ENCODE data around the gene TOMT.

The TOMT gene, protein sequence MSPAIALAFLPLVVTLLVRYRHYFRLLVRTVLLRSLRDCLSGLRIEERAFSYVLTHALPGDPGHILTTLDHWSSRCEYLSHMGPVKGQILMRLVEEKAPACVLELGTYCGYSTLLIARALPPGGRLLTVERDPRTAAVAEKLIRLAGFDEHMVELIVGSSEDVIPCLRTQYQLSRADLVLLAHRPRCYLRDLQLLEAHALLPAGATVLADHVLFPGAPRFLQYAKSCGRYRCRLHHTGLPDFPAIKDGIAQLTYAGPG

DNA sequence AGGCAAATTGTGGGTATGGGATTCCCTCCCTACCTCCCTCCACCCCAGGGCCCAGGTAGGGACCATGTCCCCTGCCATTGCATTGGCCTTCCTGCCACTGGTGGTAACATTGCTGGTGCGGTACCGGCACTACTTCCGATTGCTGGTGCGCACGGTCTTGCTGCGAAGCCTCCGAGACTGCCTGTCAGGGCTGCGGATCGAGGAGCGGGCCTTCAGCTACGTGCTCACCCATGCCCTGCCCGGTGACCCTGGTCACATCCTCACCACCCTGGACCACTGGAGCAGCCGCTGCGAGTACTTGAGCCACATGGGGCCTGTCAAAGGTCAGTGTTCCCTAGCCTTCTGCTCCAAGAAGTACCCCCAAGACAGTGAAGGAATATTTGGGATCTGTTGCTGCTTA is at the start of gene TOMT:
Gene TOMT (plus strand): TSS at position 37 of the 400 bp plus-strand sequence. CDS start 28 bp downstream, at position 65.
- FAIRE-seq = no peak

DNA sequence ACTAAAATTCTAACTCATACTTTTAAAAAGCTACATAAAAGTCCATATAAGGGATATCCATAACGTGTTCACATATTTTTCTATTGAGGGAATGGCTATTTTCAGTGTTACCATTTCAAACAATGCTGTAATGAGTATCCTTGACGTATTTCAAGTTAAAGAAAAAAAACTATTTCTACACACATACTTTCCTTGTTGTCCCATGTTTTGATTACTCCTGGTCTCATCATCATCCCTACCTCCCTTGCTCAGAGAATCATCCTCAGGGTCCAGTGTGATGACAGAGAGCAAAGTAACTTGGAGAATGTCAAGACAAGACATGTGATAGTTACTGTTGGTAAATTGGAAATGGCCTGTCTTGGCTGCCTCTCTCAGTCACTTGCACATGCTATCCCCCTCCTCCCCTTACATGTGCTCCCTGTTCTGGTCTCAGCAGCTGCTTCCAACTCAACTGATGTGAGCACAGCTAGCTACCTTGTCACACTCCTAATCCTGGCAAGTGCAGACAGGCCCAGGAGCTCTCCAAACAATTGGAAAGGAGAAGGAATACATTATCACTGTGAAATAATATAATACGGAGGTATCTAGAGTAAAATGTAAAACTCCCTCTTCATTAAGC is 47.2 kb upstream of the TOMT start:
- no peak for FAIRE-seq

DNA sequence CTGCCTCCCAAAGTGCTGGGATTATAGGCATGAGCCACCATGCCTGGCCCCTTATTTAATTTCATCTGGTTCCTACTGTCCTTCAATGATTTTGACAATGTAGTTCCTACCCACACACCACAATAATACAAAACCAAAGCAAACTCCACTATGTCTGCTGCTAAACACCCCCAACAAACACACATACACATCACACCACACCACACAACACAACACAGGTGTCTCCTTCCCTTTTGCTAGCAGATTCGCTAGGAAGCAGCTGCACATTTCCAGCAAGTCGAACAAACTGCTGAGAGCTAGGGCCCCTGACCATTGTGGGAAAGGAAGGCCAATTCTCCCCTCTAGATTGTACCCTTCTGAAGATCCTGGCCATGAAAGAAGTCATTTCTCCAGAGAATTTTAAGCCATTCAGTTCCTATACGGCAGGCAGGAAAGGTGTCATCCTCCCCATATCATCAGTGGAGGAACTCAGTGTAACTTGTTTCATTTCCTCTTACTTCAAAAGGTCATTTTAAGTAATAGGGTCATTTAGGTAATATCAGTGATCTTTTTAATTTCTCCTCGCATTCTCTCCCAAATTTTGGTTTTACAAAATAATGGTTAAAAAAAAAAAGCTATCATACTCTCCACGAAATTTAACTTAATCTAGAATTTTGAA is 43.9 kb upstream of the TOMT start:
- no peak for FAIRE-seq

DNA sequence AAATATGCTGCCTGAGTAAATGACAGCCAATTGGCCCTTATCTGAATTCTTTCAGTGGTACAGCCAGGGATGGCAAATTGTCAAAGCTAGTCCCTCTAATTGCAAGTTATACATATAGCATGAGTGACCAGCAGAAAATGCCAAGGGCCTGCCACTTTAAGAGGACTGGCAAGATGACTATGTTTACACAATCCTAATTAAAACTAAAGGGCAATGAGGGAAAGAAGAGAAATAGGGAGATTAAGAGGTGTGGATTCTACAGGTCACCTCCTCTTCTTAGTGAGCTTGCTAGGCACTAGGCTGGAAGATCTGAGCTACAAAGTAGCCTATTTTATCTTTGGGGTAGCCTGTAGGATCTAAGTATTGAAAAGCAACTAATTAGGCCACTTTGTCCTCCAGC is 38.9 kb upstream of the TOMT start:
- no peak for FAIRE-seq

DNA sequence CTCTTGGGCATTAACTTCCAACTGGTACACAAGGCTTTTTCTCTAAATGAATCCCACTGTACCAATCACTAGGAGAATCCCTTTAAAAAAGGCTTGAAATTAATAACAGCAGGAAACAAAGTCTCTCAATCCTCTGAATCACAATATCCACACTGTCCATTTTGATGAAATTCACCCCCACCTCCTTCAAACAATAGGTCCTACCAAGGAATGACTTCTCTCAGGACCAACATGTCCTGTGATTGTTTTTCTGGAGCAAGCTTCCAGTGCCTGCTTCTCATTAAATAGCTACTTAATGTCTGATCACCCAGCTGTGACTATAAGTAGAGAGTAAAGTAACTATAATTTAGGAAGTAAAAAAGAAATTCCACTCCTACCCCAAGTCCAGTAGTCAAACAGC is 38.5 kb upstream of the TOMT start:
- no peak for FAIRE-seq

DNA sequence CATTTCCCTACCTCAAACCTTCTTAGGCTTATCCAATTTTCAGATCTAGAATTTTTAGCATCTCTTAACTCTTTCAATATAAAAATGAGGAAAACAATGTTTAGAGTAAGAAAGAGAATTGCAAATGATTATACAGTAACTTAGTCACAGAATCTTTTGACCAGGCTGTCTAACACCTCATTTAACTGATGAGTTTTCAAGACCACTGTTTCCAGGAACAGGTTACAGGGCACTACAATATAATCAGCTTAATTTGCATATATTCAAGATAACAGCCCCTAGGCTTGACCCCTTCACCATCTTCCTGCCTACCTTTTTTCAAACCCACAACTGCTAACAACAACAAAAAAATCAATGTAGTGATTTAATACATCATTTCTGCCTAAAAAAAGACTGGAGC is 38.0 kb upstream of the TOMT start:
- FAIRE-seq = no peak

DNA sequence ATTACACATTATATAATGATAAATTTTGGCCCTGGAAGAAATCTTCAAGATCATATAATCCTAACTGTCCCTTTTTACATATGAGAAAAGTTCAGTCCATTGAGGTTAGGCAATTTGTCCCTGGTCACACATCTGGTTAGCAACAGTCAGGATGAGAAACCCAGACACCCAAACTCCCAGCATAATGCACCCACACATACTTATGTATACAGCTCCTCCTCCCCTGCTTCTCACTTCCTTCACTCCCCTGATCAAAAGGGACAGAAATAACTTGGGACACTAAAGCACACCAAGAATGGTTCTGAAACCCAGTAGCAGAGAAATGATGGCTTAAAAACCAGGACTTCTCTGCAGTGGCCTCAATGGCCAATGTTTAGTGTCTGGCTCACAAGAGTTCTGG is 36.5 kb upstream of the TOMT start:
- FAIRE-seq = no peak

DNA sequence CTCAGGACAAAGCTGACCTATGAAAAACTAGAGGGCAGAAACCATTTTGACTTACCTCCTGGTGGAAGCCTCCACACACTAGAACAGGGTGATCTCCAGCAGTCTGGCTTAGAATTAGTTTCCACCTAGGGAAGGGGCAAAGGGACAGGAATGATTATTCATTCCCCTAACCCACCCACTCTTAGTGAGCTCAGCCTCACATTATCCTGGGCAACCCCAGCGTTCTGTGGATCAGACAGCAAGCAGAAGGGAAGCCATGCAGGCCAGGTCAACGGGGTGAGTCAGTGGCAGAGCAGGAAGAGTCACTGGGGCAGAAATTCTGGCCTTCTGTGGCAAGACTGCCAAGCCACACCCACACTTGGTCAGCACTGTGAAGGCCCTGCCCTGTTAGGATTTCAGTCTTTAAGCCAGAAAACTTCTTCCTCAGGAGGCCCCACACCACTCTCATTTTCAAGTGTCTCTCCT is 35.9 kb upstream of the TOMT start:
- no peak for FAIRE-seq

DNA sequence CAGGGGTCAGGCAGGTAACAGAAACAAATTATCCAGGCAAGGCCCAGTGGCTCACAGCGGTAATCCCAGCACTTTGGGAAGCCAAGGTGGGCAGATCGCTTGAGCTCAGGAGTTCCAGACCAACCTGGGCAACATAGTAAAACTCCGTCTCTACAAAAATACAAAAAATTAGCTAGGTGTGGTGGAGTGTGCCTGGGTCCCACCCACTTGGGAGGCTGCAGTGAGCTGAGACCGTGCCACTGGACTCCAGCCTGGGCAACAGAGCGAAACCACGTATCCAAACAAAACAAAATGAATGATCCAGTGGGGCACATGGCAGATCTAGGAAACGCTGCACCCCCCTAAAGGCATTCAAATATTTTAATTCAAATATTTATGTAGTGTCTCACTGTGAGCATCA is 35.2 kb upstream of the TOMT start:
- no peak for FAIRE-seq

DNA sequence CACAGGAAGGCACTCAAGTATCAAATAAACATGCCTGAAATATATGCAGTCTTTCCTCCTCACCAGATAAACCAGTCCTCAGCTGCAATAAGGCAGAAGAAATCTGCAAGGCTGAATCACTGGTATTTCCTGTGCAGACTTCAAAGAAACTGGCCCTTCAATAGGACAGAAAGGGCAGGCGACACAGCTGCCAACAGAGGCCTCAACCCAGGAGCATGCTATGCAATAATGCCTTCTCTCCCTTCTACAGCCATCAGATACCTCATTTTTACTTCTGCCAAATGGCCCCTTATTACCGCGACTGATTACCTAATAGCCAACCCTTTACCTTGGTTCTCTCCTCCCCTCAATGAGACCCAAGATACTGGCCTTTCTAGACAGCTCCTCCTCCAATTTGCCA is 33.4 kb upstream of the TOMT start:
- no peak for FAIRE-seq

DNA sequence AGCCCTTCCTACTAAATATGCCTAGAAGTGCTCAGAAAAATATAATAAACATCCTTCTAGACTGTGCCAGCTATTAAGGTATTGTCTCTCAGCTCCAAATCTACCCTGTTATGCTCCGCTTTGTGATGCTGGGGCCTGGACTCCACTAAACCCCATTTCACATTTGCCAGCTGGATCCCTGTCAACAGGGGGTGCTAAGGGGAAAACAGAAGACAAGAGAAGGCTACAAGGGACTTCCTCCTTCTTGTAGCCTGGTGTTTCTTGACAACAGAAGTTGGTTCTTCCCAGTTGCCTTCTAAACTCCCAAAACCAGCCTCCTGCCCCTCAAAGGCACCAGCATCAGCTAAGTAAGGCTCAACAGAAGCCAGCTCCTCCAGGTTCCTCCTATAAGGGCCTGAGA is 30.6 kb upstream of the TOMT start:
- no peak for FAIRE-seq

DNA sequence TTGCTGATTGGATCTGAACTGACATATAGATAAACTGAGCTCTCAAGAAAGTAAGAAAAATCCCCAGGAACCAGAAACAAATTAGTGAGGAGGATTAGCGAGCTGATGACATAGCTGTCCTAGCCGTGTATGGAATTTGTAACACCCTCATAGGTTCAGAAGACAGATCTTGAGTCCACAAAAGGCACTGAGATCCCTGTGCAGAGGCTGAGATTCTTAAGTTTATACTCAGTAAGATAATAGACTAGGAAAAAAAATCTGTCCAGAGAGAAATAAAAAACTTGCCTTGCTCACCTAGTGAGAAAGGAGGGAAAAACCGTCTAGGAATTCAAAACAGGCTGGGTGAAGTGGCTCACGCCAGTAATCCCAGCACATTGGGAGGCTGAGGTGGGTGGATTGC is 30.0 kb upstream of the TOMT start:
- no peak for FAIRE-seq

DNA sequence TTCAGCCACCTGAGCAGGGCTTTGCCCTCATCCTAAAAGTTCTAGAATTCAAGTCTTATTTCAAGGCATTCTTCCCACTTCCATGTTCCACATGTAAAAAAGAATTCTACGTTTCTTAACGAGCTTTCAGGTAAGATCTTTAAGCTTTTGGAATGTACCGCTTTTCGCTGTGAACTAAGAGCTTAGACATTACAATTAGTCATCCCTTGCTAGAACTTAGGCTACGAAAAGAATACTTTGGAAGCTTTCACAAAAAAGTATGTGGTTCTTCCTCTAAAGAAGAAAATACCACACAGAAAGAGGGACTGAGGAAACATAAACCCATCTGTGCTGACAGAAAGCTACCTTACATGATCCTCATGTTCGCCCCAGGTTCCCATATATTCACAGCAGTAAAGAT is 27.2 kb upstream of the TOMT start:
- FAIRE-seq = no peak

DNA sequence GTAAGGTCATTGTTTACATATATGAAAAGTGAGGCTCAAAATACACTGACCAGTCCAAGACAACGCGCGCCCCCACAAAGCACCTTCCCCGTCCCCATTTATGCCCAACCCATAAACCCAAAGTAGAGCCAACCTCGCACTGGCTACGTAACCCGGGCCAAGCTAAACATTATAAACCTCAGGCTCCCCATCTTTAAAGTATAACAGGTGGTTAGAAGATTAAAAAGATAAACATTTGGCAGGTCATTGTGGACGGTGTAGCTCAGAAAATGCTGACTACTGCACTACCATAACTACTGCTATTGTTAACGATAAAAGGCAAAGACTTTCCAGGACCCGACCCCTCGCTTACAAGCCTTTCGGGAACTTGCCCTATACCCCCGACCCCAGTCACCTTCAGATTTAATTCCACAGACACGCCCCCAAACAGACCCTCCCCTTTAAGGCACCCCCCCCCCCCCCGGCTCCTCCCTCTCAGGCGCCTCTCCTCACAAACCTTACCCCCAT is 25.9 kb upstream of the TOMT start:
- FAIRE-seq = no peak

DNA sequence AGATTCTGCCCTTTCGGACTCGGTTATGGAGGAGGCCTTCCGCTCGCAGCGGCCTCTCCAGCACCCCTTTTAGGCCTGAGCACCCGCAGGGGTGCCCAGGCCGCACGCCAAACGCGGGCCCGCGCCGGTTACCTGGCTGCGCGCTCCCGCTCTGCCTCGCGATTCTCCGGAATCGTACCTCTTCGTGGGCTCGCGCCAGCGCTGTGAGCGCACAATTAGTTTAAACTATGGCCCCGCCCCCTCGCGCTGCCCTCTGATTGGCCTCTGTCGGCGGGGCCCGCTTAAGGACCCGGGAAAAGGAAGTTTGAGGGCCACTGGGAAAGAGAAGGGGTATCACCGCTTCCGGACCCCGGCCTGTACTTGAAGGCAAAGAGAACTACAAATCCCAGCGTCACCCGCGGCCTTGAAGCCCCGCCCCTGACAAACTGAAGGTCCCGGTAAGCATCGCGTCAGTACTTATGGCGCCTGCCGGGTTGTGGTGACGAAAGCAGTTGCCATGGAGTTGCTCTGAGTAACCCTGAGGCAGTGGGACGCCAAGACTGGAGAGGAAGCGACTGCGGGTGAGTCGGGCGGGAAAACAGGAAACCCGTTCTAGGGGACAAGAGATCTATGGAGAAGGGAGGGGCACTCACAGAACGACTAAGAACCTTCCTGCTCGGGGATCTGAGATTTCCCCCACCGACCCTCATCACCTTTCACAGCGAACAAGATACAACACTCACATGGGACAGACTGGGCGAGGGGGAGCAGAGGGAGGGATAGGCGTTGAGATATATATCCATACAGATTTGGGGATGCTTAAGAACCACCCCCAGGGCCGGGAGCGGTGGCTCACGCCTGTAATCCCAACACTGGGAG is 25.2 kb upstream of the TOMT start, which contains the start of the genes LRRC51 and NUMA1:
Gene LRRC51 (plus strand): TSS at position 525 of the 858 bp plus-strand sequence. CDS start 8,234 bp downstream, outside the sequence.
Gene NUMA1 (minus strand): TSS at position 217 of the 858 bp plus-strand sequence. CDS start 44,599 bp downstream, outside the sequence.
- peak; percentile 97 for FAIRE-seq

DNA sequence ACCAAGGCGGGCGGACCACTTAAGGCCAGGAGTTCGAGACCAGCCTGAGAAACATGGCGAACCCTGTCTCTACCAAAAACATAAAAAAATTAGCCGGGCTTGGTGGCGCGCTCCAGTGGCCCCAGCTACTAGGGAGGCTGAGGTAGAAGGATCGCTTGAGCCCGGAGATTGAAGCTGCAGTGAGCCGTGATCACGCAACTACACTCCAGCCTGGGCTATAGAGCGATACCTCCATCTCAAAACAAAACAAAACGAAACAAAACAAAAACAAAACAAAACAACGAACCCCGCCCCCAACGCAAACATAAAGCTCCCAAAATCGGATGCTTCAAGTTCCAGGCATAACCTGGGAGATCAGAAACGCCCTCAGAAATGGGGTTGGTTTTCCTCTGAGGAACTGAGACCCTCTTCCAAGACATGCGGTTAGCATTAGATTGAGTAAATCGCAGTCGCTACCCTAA is 24.5 kb upstream of the TOMT start:
- FAIRE-seq = no peak

DNA sequence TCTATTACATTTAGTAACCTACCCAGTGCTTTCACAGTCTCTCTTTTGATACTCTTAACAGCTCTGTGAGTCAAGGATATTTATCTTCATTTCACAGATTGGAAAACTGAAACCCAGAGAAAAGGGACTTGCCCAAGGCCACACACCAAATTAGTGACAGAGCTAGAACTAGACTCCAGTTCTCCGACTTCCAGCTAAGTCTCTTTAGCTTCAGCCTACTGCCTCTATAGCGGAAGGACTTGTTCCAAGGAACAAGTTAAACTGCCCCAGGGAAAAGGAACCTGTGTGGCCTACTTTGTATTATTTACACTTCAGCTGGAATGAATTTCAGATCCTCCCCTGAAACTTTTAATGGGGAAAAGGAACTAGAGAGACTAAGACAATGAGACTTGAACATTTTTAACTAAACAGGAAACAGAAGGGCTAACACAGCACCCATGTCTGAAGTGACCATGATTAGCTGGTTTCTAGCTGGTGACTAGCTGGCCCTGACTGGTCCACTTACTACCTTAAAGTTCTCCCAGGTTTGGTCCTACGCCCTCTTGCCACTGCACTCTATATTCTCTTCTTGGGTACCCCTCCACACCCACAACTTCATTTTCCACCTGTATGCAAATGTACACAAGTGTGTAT is 23.8 kb upstream of the TOMT start:
- no peak for FAIRE-seq

DNA sequence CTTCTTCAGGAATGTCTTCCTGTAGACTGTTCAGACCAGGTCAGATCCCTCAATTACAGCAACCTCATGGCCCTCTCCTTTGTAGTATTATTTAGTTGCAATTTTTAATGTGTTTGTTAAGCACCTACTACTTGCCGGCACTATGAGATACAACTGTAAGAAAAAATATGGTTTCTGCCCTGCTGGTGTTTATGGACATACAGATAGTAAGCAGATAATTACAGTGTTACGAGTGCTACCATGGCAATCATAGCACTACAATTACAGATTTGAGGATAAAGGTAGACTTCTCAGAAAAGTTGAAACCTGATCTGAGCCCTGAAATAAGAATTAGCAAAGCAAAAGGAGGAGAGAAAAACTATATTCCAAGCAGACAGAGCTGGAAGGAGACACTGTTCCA is 22.3 kb upstream of the TOMT start:
- no peak for FAIRE-seq

DNA sequence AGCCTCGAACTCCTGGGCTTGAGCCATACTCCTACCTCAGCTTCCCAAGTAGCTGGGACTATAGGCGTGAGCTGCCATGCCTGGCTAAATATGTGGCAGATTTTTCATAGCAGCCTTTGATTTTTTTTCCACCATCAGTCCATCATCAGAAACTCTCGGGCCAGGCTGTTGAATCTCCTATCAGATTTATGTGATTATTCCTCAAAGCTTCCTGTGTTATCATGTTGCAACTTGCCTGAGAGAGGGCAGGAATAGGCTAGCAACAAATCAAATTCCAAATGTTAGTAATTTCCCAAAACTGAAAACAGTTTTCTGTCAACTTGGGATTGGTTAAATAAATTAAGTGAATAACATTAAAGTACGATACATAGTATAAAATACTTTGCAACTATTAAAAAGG is 21.6 kb upstream of the TOMT start:
- no peak for FAIRE-seq

DNA sequence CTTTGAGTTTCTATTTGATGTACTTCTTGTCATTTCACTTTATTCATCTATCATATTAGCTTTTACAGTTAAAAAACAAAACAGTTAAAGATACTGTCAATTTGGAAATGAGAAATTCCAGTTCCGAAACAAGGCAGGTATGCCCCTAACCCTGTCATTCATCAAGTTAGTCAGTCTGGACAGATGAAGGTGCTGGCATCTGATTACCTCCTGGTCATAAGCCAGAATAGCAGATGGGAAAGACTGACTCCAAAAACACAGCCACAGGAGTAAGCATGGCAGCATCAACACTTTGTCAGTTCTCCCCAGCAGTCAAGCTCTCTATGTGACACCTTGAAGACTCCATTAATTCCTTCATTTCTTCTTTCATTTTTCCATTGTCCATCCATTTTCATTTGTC is 20.8 kb upstream of the TOMT start:
- FAIRE-seq = no peak

DNA sequence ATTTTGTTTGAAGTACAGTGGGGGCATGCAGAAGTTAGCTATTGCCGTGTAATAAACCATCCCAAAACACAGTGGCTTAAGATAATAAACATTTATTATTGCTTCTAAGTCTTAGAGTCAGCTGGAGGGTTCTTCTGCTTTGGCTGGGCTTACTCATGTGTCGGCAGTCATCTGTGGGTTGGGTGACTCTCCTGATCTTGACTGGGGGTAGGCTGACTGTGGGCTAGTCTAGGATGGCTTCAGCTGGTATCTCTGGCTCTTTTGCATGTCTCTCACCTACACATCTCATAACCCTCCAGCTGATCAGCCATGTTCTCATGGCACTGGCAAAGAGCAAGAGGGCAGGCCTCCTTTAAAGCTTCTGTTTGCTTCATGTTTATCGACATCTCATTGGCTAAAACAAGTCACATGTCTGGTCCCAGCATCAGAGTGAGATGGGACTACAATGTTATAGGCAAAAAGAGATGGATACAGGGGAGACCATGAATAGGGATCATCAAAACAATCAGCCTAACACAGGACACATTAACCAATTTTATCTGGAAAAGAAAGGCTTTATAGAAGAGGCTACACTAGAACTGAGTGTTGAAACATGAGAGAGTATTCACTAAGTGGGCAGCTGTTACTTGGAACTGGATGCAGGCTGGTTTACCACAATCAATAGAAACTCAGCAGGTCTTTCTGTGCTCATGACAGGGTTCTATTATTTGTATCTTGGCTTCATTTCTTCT is 19.9 kb upstream of the TOMT start:
- no peak for FAIRE-seq

Measured in TTC549 (cell line).